DOHH2 (cell line): ENCODE data around the gene CBL.
"Not testable (repeated sequence)": the region's sequence is repeated elsewhere in the genome, so short reads cannot be mapped to it uniquely, and the experiment has no call there.

Experiments used
- H3F3A ChIP-seq: fragments of 200-600 bp; sonication (generic), shearing (Covaris generic); 2 replicates; pipeline ENCODE4 v1.6.0; 2016; ENCODE audit warnings: antibody characterized with exemption, mild to moderate bottlenecking; ENCODE audit not compliant: control insufficient read depth, insufficient read depth
- H3K27ac ChIP-seq: fragments of 200-600 bp; sonication (generic); 2 replicates; pipeline ENCODE4 v1.5.1; 2014; ENCODE audit warnings: low read depth, mild to moderate bottlenecking, low read length, moderate library complexity
- H3K27me3 ChIP-seq: fragments of 200-600 bp; sonication (generic); 2 replicates; pipeline ENCODE4 v1.6.1; 2014; ENCODE audit warnings: mild to moderate bottlenecking, low read length, mixed read lengths; ENCODE audit not compliant: control insufficient read depth
- H3K36me3 ChIP-seq: fragments of 200-600 bp; sonication (generic); 2 replicates; pipeline ENCODE4 v1.6.1; 2014; ENCODE audit warnings: mild to moderate bottlenecking, low read length, moderate library complexity, mixed read lengths; ENCODE audit not compliant: control insufficient read depth
- H3K4me1 ChIP-seq: fragments of 200-600 bp; sonication (generic); 2 replicates; pipeline ENCODE4 v1.6.1; 2014; ENCODE audit warnings: mild to moderate bottlenecking, low read length, mixed read lengths; ENCODE audit not compliant: control insufficient read depth
- H3K4me2 ChIP-seq: fragments of 200-600 bp; sonication (generic); 2 replicates; pipeline ENCODE4 v1.6.0; 2014; ENCODE audit warnings: mild to moderate bottlenecking, low read length, moderate library complexity
- H3K4me3 ChIP-seq: fragments of 200-600 bp; sonication (generic); 2 replicates; pipeline ENCODE4 v1.5.1; 2014; ENCODE audit warnings: mild to moderate bottlenecking, low read length, mixed read lengths
- H3K79me2 ChIP-seq: fragments of 200-600 bp; sonication (generic); 2 replicates; pipeline ENCODE4 v1.6.1; 2014; ENCODE audit warnings: mild to moderate bottlenecking, low read length, mixed read lengths; ENCODE audit not compliant: control insufficient read depth
- H3K9me2 ChIP-seq: fragments of 200-600 bp; sonication (generic); replicated peaks from 2 replicates; pipeline ENCODE4 v1.6.1; 2014; ENCODE audit warnings: mild to moderate bottlenecking, low read length, mixed read lengths; ENCODE audit not compliant: control insufficient read depth
- H3K9me3 ChIP-seq: fragments of 200-600 bp; sonication (generic); 2 replicates; pipeline ENCODE4 v1.6.1; 2014; ENCODE audit warnings: antibody characterized with exemption, low read length, mixed read lengths; ENCODE audit not compliant: control insufficient read depth, insufficient read depth
- H4K20me1 ChIP-seq: fragments of 200-600 bp; sonication (generic); 2 replicates; pipeline ENCODE4 v1.6.0; 2014; ENCODE audit warnings: low read depth, mild to moderate bottlenecking, antibody characterized with exemption, low read length, moderate library complexity; ENCODE audit not compliant: control insufficient read depth, insufficient read depth
- CTCF ChIP-seq: fragments of 200-600 bp; sonication (generic); IDR thresholded peaks from one replicate; pipeline ENCODE4 v1.5.1; 2014; ENCODE audit warnings: antibody characterized with exemption, mild to moderate bottlenecking, low read depth, low read length; ENCODE audit not compliant: poor library complexity, severe bottlenecking
- EZH2phosphoT487 ChIP-seq: fragments of 200-600 bp; sonication (generic); IDR thresholded peaks from 2 replicates; pipeline ENCODE4 v1.6.1; 2017; ENCODE audit warnings: borderline replicate concordance, mild to moderate bottlenecking, antibody characterized with exemption, low read length, moderate library complexity, mixed read lengths

The CBL gene

GRCh38 chr11:119198925-119199324, 7.2 kb upstream of the CBL start:
- Histone ChIP-seq H3K27me3 (no peaks in the 10 kb centered on the region), H4K20me1 (no peaks in the 10 kb centered on the region), H3K4me3 (no peak overlapping the region), H3K36me3 (no peaks in the 10 kb centered on the region), H3K9me3 (no peaks in the 10 kb centered on the region), H3K79me2 (no peaks in the 10 kb centered on the region), H3K27ac (no peak overlapping the region), H3F3A (peaks cover 4% of the 10 kb centered on the region), H3K9me2 (no peaks in the 10 kb centered on the region), H3K4me2 (no peak overlapping the region), H3K4me1 (peaks cover 19% of the 10 kb centered on the region)
- no peak for TF ChIP-seq EZH2phosphoT487
- no peak for TF ChIP-seq CTCF

GRCh38 chr11:119201236-119201635, 4.9 kb upstream of the CBL start:
- not testable (repeated sequence) for H3K9me3 ChIP-seq, H3K4me2 ChIP-seq, H3K79me2 ChIP-seq, H3K36me3 ChIP-seq, H3K27me3 ChIP-seq, H4K20me1 ChIP-seq, H3K27ac ChIP-seq, H3K9me2 ChIP-seq, H3K4me3 ChIP-seq
- Histone ChIP-seq H3K4me1 (peaks cover 23% of the 10 kb centered on the region), H3F3A (peaks cover 18% of the 10 kb centered on the region)

- H3K9me3 ChIP-seq: no peaks in the 10 kb centered on the region
- H4K20me1 ChIP-seq: 0 out of 2 replicates have a peak, but pooled peaks cover 4% of the 10 kb centered on the region
- no peak overlapping the region for H3K4me2 ChIP-seq
- H3K36me3 ChIP-seq: peaks cover 8% of the 10 kb centered on the region; the same call in 1 of the 2 replicates
- H3K27me3 ChIP-seq: no peaks in the 10 kb centered on the region
- peaks cover 24% of the 10 kb centered on the region for H3F3A ChIP-seq
- no peak overlapping the region for H3K27ac ChIP-seq
- peaks cover 14% of the 10 kb centered on the region for H3K79me2 ChIP-seq
- H3K4me3 ChIP-seq: no peak overlapping the region
- TF ChIP-seq CTCF: no peak
- no peak for TF ChIP-seq EZH2phosphoT487
- H3K4me1 ChIP-seq: peaks cover 15% of the 10 kb centered on the region
- H3K9me2 ChIP-seq: no peaks in the 10 kb centered on the region
Measured at GRCh38 chr11:119202554-119202953, 3.6 kb upstream of the CBL start.

- Histone ChIP-seq H3K36me3 (peaks cover 16% of the 10 kb centered on the region), H3K4me3 (no peak overlapping the region), H3K4me1 (peaks cover 30% of the 10 kb centered on the region), H3F3A (peaks cover 27% of the 10 kb centered on the region), H3K27ac (no peak overlapping the region), H3K9me2 (no peaks in the 10 kb centered on the region), H3K79me2 (peaks cover 29% of the 10 kb centered on the region), H3K27me3 (no peaks in the 10 kb centered on the region), H4K20me1 (0 out of 2 replicates have a peak, but pooled peaks cover 6% of the 10 kb centered on the region), H3K9me3 (no peaks in the 10 kb centered on the region), H3K4me2 (no peak overlapping the region)
- TF ChIP-seq CTCF (no peak), EZH2phosphoT487 (no peak)
Measured at GRCh38 chr11:119204066-119204465, 2.1 kb upstream of the CBL start.
